ENCODE measurements around the gene PKHD1. TPM values are rescaled to one million over a fixed set of nuclear protein-coding genes. Genes with fewer than 3 reads are reported as not detected.

The PKHD1 gene
- total RNA-seq, 1 donor from 2014 or later, result not detected

GRCh38 chr6:51743999-51744398 lies 343.4 kb downstream of the PKHD1 start:
- H3K4me1 ChIP-seq, result no peaks in the 10 kb centered on the region
- intact Hi-C loops (cut with DNase I), result no loop called here
- H3K36me3 ChIP-seq, result no peaks in the 10 kb centered on the region

GRCh38 chr6:51740658-51741057 lies 346.8 kb downstream of the PKHD1 start:
- no peaks in the 10 kb centered on the region for H3K36me3 ChIP-seq
- no peaks in the 10 kb centered on the region for H3K9me3 ChIP-seq
- no peaks in the 10 kb centered on the region for H3K27me3 ChIP-seq
- no peak overlapping the region for H3K27ac ChIP-seq
- TF ChIP-seq CTCF (IDR thresholded peaks at IDR 0.05), result no peak
- intact Hi-C loops (cut with DNase I), result no loop called here
- H3K4me1 ChIP-seq, result no peaks in the 10 kb centered on the region
- no peak overlapping the region for H3K4me3 ChIP-seq
- no peak for DNase-seq (ENCODE audit: low spot score in 2 of 2)

More at GRCh38 chr6:51743999-51744398, 343.4 kb downstream of the PKHD1 start:
- no peak for TF ChIP-seq CTCF (IDR thresholded peaks at IDR 0.05)
- H3K27me3 ChIP-seq, result no peaks in the 10 kb centered on the region
- no peaks in the 10 kb centered on the region for H3K9me3 ChIP-seq
- H3K27ac ChIP-seq, result no peak overlapping the region
- no peak overlapping the region for H3K4me3 ChIP-seq
- no peak for DNase-seq (ENCODE audit: low spot score in 2 of 2)

GRCh38 chr6:51738614-51739013 lies 348.8 kb downstream of the PKHD1 start:
- Histone ChIP-seq H3K4me1 (no peaks in the 10 kb centered on the region), H3K36me3 (no peaks in the 10 kb centered on the region), H3K9me3 (no peaks in the 10 kb centered on the region), H3K27me3 (no peaks in the 10 kb centered on the region), H3K4me3 (no peak overlapping the region), H3K27ac (no peak overlapping the region)
- DNase-seq (ENCODE audit: low spot score in 2 of 2), result no peak
- TF ChIP-seq CTCF (IDR thresholded peaks at IDR 0.05), result no peak
- intact Hi-C loops (cut with DNase I), result no loop called here

GRCh38 chr6:51737580-51738360 lies 349.6 kb downstream of the PKHD1 start:
- no peak for DNase-seq (ENCODE audit: low spot score in 2 of 2)
- no peak for TF ChIP-seq CTCF (IDR thresholded peaks at IDR 0.05)
- H3K27me3 ChIP-seq, result no peaks in the 10 kb centered on the region
- no peak overlapping the region for H3K4me3 ChIP-seq
- H3K27ac ChIP-seq, result no peak overlapping the region
- H3K9me3 ChIP-seq, result no peaks in the 10 kb centered on the region
- intact Hi-C loops (cut with DNase I), result no loop called here
- H3K4me1 ChIP-seq, result no peaks in the 10 kb centered on the region
- H3K36me3 ChIP-seq, result no peaks in the 10 kb centered on the region

- no peak for TF ChIP-seq CTCF (IDR thresholded peaks at IDR 0.05)
- no peak for DNase-seq (ENCODE audit: low spot score in 2 of 2)
- Histone ChIP-seq H3K27me3 (no peaks in the 10 kb centered on the region), H3K9me3 (no peaks in the 10 kb centered on the region), H3K27ac (no peak overlapping the region), H3K36me3 (no peaks in the 10 kb centered on the region), H3K4me1 (no peaks in the 10 kb centered on the region), H3K4me3 (no peak overlapping the region)
- intact Hi-C loops (cut with DNase I), result no loop called here
Observed at GRCh38 chr6:51725155-51725554, 362.3 kb downstream of the PKHD1 start.
